ENCODE results near the gene BLOC1S6. TPM values are rescaled to one million over a fixed set of nuclear protein-coding genes. Genes with fewer than 3 reads are reported as not detected.

The BLOC1S6 gene
- total and polyA plus RNA-seq, 9 of the 15 experiments (the other 6 are each of a cell fraction or from before 2014, with no cell fraction given) = 18.2 to 72.4 (median 38.4) TPM

DNA sequence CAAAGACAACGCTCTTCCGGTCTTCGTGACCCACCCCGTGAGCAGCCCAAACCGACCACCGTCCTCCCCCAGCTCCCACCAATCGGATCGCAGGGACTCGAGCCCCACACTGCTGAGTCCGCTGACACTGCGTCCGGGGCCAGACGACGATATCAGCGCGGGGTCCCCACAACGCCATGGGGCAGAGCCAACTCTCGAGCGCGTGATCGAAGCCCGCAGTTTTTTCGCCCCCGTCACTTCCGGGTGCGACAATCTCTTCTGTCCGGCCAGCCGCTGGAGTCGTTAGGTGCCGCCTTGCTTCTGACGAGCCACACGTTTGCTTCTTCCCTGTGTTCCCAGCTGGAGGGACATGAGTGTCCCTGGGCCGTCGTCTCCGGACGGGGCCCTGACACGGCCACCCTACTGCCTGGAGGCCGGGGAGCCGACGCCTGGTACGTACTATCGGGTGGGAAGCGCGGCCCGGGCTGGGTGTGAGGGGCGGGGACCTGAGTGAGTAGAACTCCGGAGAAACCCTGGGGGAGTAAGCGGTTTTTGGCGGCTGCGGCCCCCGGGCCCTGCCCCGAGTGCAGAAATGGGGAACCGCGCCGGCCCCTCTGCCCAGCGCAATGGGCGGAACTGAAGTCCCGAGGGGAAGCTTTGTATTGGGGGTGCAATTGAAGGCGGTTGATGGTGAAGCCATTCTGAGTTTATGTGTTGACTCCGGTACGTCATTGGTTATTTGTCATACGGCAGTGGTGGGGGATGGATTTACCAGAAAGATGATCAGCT is at the start of gene BLOC1S6 (continued):
- no peak; the same call in 1 of the 2 replicates for TF ChIP-seq GMEB1 (CRISPR knock-in tag; IDR thresholded peaks at IDR 0.05)
- peak; percentile 62 for TF ChIP-seq NR2C1 (IDR thresholded peaks at IDR 0.05)
- peak; percentile 44; the same call in 1 of the 2 replicates for TF ChIP-seq NR2C1 (tag; IDR thresholded peaks at IDR 0.05)
- no peak for TF ChIP-seq JUNB (CRISPR knock-in tag; conservative IDR thresholded peaks at IDR 0.05)
- no peak for TF ChIP-seq RNF219 (CRISPR knock-in tag; IDR thresholded peaks at IDR 0.05)
- TF ChIP-seq CREBBP (IDR thresholded peaks at IDR 0.05; ENCODE audit: low read depth, low read length) = no peak
- TF ChIP-seq FOXK1 (CRISPR knock-in tag; IDR thresholded peaks at IDR 0.05; ENCODE audit: borderline replicate concordance) = no peak; the same call in 1 of the 2 replicates
- peak; percentile 88 for TF ChIP-seq TAF7 (tag; IDR thresholded peaks at IDR 0.05)
- TF ChIP-seq EP400 (IDR thresholded peaks at IDR 0.05) = peak; percentile 99
- no peak for TF ChIP-seq CBX2 (IDR thresholded peaks at IDR 0.05; ENCODE audit: insufficient read depth, low read length, poor library complexity, severe bottlenecking)
- no peak for TF ChIP-seq ZBED1 (IDR thresholded peaks at IDR 0.05)
- no peak for TF ChIP-seq ZNF253 (CRISPR knock-in tag; conservative IDR thresholded peaks at IDR 0.05)
- no peak for TF ChIP-seq EZH2 (IDR thresholded peaks at IDR 0.05; ENCODE audit: borderline replicate concordance, low read depth, low read length)
- TF ChIP-seq, protein P1, sequence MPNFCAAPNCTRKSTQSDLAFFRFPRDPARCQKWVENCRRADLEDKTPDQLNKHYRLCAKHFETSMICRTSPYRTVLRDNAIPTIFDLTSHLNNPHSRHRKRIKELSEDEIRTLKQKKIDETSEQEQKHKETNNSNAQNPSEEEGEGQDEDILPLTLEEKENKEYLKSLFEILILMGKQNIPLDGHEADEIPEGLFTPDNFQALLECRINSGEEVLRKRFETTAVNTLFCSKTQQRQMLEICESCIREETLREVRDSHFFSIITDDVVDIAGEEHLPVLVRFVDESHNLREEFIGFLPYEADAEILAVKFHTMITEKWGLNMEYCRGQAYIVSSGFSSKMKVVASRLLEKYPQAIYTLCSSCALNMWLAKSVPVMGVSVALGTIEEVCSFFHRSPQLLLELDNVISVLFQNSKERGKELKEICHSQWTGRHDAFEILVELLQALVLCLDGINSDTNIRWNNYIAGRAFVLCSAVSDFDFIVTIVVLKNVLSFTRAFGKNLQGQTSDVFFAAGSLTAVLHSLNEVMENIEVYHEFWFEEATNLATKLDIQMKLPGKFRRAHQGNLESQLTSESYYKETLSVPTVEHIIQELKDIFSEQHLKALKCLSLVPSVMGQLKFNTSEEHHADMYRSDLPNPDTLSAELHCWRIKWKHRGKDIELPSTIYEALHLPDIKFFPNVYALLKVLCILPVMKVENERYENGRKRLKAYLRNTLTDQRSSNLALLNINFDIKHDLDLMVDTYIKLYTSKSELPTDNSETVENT (CRISPR knock-in tag; IDR thresholded peaks at IDR 0.05) = peak; percentile 79
- TF ChIP-seq, protein P2, sequence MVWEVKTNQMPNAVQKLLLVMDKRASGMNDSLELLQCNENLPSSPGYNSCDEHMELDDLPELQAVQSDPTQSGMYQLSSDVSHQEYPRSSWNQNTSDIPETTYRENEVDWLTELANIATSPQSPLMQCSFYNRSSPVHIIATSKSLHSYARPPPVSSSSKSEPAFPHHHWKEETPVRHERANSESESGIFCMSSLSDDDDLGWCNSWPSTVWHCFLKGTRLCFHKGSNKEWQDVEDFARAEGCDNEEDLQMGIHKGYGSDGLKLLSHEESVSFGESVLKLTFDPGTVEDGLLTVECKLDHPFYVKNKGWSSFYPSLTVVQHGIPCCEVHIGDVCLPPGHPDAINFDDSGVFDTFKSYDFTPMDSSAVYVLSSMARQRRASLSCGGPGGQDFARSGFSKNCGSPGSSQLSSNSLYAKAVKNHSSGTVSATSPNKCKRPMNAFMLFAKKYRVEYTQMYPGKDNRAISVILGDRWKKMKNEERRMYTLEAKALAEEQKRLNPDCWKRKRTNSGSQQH (CRISPR knock-in tag; IDR thresholded peaks at IDR 0.05) = no peak

All from K562 (cell line).